Neural crest cell (in vitro differentiated cells): ENCODE measurements around the gene AFAP1. TPM values are rescaled to one million over a fixed set of nuclear protein-coding genes. Genes with fewer than 3 reads are reported as not detected.

ENCODE experiments used
- DNase-seq: peaks from one replicate; pipeline ENCODE4 v3.0.0; 2021; ENCODE audit warnings: low read depth, mixed read lengths, low spot score
- H3K27ac Mint-ChIP-seq: one replicate; pipeline ENCODE4 v1.8.0; 2021; ENCODE audit warnings: mild to moderate bottlenecking, mixed read lengths; ENCODE audit not compliant: unreplicated experiment
- H3K27me3 Mint-ChIP-seq: 2 replicates; pipeline ENCODE4 v1.8.0; 2021; ENCODE audit warnings: low read depth, mild to moderate bottlenecking, mixed read lengths
- H3K36me3 Mint-ChIP-seq: 2 replicates; pipeline ENCODE4 v1.8.0; 2021; ENCODE audit warnings: low read depth, mild to moderate bottlenecking, mixed read lengths
- H3K4me1 Mint-ChIP-seq: 2 replicates; pipeline ENCODE4 v1.8.0; 2021; ENCODE audit warnings: mixed read lengths
- H3K4me3 Mint-ChIP-seq: one replicate; pipeline ENCODE4 v1.8.0; 2021; ENCODE audit warnings: mild to moderate bottlenecking, mixed read lengths
- H3K9me3 Mint-ChIP-seq: 2 replicates; pipeline ENCODE4 v1.8.0; 2021; ENCODE audit warnings: mixed read lengths
- total RNA-seq: library from RNA; stranded (reverse); gene quantifications from 2 replicates; pipeline ENCODE4 v1.2.1, GENCODE V29; 2021
- TF ChIP-seq, protein P1 (sequence below): fragments of 200-600 bp; sonication (generic); conservative IDR thresholded peaks from 2 replicates; pipeline ENCODE4 v1.5.0; 2021; ENCODE audit warnings: antibody characterized with exemption, mild to moderate bottlenecking

The AFAP1 gene
- total RNA-seq, 1 donor from 2014 or later, result 28.1 TPM

- H3K9me3 Mint-ChIP-seq, result no peaks in the 10 kb centered on the region
- TF ChIP-seq, protein P1, sequence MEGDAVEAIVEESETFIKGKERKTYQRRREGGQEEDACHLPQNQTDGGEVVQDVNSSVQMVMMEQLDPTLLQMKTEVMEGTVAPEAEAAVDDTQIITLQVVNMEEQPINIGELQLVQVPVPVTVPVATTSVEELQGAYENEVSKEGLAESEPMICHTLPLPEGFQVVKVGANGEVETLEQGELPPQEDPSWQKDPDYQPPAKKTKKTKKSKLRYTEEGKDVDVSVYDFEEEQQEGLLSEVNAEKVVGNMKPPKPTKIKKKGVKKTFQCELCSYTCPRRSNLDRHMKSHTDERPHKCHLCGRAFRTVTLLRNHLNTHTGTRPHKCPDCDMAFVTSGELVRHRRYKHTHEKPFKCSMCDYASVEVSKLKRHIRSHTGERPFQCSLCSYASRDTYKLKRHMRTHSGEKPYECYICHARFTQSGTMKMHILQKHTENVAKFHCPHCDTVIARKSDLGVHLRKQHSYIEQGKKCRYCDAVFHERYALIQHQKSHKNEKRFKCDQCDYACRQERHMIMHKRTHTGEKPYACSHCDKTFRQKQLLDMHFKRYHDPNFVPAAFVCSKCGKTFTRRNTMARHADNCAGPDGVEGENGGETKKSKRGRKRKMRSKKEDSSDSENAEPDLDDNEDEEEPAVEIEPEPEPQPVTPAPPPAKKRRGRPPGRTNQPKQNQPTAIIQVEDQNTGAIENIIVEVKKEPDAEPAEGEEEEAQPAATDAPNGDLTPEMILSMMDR, result no peak
- no peak for DNase-seq
- H3K4me1 Mint-ChIP-seq, result no peaks in the 10 kb centered on the region
- H3K36me3 Mint-ChIP-seq, result no peaks in the 10 kb centered on the region
- no peak overlapping the region for H3K27ac Mint-ChIP-seq
- no peaks in the 10 kb centered on the region for H3K27me3 Mint-ChIP-seq
- no peak overlapping the region for H3K4me3 Mint-ChIP-seq
These were observed 39.9 kb upstream of the AFAP1 start for GRCh38 chr4:7979652-7979968.

- no peaks in the 10 kb centered on the region for H3K36me3 Mint-ChIP-seq
- no peak for DNase-seq
- TF ChIP-seq, protein P1, result no peak
- H3K9me3 Mint-ChIP-seq, result no peaks in the 10 kb centered on the region
- no peaks in the 10 kb centered on the region for H3K27me3 Mint-ChIP-seq
- H3K27ac Mint-ChIP-seq, result no peak overlapping the region
- no peaks in the 10 kb centered on the region for H3K4me1 Mint-ChIP-seq
- no peak overlapping the region for H3K4me3 Mint-ChIP-seq
These were observed 39.4 kb upstream of the AFAP1 start for GRCh38 chr4:7978907-7979651.

GRCh38 chr4:7978489-7978888 lies 38.8 kb upstream of the AFAP1 start:
- H3K9me3 Mint-ChIP-seq, result no peaks in the 10 kb centered on the region
- no peak overlapping the region for H3K27ac Mint-ChIP-seq
- DNase-seq, result no peak
- H3K36me3 Mint-ChIP-seq, result no peaks in the 10 kb centered on the region
- H3K4me3 Mint-ChIP-seq, result no peak overlapping the region
- TF ChIP-seq, protein P1, result no peak
- no peaks in the 10 kb centered on the region for H3K27me3 Mint-ChIP-seq
- no peaks in the 10 kb centered on the region for H3K4me1 Mint-ChIP-seq

DNA sequence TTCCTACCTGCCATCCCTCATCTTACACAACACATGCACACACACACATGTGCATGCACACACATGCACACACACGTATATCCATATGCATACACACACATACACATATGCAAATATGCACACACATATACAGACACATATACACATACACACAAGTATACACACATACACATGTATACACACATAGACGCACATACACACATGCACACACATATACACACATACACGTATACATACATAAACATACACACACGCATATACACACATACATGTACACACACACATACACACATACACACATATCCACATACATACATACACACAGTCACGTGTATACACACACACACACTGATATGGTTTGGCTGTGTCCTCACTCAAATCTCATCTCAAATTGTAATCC lies 37.0 kb upstream of the AFAP1 start:
- Mint-ChIP-seq H3K27me3 (no peaks in the 10 kb centered on the region), H3K27ac (no peak overlapping the region)

DNA sequence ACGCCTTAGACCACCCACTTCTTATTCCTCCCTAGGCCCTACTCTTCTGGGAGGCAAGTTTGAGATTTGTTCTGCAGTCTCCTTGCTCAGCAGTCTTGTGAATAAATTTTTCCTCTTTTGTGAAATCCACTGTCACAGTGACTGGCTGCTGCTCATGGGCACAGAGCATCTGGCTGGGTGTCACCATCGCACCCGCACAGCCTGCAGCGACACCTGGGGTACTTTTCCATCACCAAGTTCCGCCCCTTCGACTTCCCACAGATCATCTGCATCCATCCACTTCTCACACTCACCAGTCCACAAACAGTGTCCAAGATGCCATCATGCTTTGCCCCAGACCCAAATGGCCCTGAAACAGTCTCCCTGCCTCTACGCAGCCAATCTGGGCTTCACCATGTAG lies 36.4 kb upstream of the AFAP1 start:
- no peaks in the 10 kb centered on the region for H3K27me3 Mint-ChIP-seq
- no peak overlapping the region for H3K4me3 Mint-ChIP-seq
- no peak overlapping the region for H3K27ac Mint-ChIP-seq
- TF ChIP-seq, protein P1, result no peak
- no peaks in the 10 kb centered on the region for H3K36me3 Mint-ChIP-seq
- DNase-seq, result no peak
- no peaks in the 10 kb centered on the region for H3K9me3 Mint-ChIP-seq
- H3K4me1 Mint-ChIP-seq, result peaks cover 12% of the 10 kb centered on the region

More for the DNA sequence above, 37.0 kb upstream of the AFAP1 start:
- Mint-ChIP-seq H3K9me3 (no peaks in the 10 kb centered on the region), H3K4me3 (no peak overlapping the region), H3K4me1 (peaks cover 12% of the 10 kb centered on the region), H3K36me3 (no peaks in the 10 kb centered on the region)
- TF ChIP-seq, protein P1, result no peak
- DNase-seq, result no peak
